Sigmoid colon (tissue), 3 donors: ENCODE results near the gene STRBP.

ENCODE experiments used
- POLR2A ChIP-seq, 2 donors: fragments of 450-650 bp; IDR thresholded peaks; one replicate each; pipeline ENCODE4 v1.6.1; 2016; ENCODE audit warnings: antibody characterized with exemption in 2 of 2, mild to moderate bottlenecking in 2 of 2, moderate library complexity in 2 of 2
- TF ChIP-seq, protein P1 (sequence below), 4 experiments: fragments of 450-650 bp in 3 of 4; fragments of 200-600 bp in 1 of 4; IDR thresholded peaks; one replicate each; pipeline ENCODE4 v1.5.1; 2016 to 2019; ENCODE audit warnings: antibody characterized with exemption in 4 of 4, mild to moderate bottlenecking in 3 of 4, moderate library complexity in 2 of 4

DNA sequence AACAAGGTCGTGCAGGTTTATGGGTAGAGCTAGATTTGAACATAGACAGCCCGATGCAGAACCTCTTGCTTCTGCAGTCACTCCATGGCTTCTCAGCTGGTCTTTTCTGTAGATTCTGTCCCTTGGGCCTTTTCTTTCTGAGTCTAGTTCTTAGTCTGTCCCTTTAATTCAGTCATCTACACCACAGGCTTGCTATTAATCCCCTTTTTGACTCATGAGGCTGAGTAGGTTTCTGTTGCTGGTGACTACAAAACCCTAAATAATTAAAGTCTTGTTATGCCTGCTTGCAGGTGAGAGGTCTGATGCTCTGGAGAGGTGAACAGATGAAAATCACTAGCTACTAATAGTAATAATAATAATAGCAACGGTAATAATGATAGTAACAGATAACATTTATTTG lies 19.3 kb upstream of the STRBP start:
- TF ChIP-seq, protein P1, sequence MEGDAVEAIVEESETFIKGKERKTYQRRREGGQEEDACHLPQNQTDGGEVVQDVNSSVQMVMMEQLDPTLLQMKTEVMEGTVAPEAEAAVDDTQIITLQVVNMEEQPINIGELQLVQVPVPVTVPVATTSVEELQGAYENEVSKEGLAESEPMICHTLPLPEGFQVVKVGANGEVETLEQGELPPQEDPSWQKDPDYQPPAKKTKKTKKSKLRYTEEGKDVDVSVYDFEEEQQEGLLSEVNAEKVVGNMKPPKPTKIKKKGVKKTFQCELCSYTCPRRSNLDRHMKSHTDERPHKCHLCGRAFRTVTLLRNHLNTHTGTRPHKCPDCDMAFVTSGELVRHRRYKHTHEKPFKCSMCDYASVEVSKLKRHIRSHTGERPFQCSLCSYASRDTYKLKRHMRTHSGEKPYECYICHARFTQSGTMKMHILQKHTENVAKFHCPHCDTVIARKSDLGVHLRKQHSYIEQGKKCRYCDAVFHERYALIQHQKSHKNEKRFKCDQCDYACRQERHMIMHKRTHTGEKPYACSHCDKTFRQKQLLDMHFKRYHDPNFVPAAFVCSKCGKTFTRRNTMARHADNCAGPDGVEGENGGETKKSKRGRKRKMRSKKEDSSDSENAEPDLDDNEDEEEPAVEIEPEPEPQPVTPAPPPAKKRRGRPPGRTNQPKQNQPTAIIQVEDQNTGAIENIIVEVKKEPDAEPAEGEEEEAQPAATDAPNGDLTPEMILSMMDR (IDR thresholded peaks at IDR 0.05): no peak
- no peak for TF ChIP-seq POLR2A (IDR thresholded peaks at IDR 0.05)
